Natural killer cell treated with Interleukin-12 subunit alpha and Interleukin-12 subunit beta and Interleukin-15 and Interleukin-18, amount 100 ng/mL, for 72 hours (primary cell): Measurements from ENCODE around the gene LRRC14B. TPM values are rescaled to one million over a fixed set of nuclear protein-coding genes. Genes with fewer than 3 reads are reported as not detected.
"Not testable (repeated sequence)": the region's sequence is repeated elsewhere in the genome, so short reads cannot be mapped to it uniquely, and the experiment has no call there.

Experiments used
- ATAC-seq, 2 donors: fragments of 150-1000 bp; cut with Tn5 transposase in 1 of 2; sonication (Bioruptor Pico), chemical (Tn5 transposase) in 1 of 2; 2 replicates each; pipeline ENCODE4 v1.10.0; 2021
- DNase-seq: peaks from one replicate; pipeline ENCODE4 v3.0.0; 2022; ENCODE audit warnings: low spot score
- H3K27ac Mint-ChIP-seq, 2 donors: 1 replicate in 1 of 2; 2 replicates in 1 of 2; pipeline ENCODE4 v1.8.0; 2022; ENCODE audit warnings: mixed read lengths in 2 of 2, mild to moderate bottlenecking in 1 of 2, moderate library complexity in 1 of 2
- H3K27me3 Mint-ChIP-seq, 2 donors: 1 replicate in 1 of 2; 2 replicates in 1 of 2; pipeline ENCODE4 v1.8.0; 2022; ENCODE audit warnings: mixed read lengths in 2 of 2
- H3K36me3 Mint-ChIP-seq: one replicate; pipeline ENCODE4 v1.8.0; 2022; ENCODE audit warnings: mixed read lengths
- H3K4me1 Mint-ChIP-seq, 2 donors: 1 replicate in 1 of 2; 2 replicates in 1 of 2; pipeline ENCODE4 v1.8.0; 2022; ENCODE audit warnings: low read depth in 2 of 2, mixed read lengths in 2 of 2, mild to moderate bottlenecking in 1 of 2
- H3K4me3 Mint-ChIP-seq: one replicate; pipeline ENCODE4 v1.8.0; 2022; ENCODE audit warnings: mixed read lengths
- H3K9me3 Mint-ChIP-seq: 2 replicates; pipeline ENCODE4 v1.8.0; 2022; ENCODE audit warnings: mixed read lengths
- total RNA-seq, 2 donors: library from RNA; stranded (reverse); gene quantifications; one replicate each; pipeline ENCODE4 v1.2.3, GENCODE V29; 2022

LRRC14B gene
- total RNA-seq, 2 donors from 2014 or later: not detected

DNA sequence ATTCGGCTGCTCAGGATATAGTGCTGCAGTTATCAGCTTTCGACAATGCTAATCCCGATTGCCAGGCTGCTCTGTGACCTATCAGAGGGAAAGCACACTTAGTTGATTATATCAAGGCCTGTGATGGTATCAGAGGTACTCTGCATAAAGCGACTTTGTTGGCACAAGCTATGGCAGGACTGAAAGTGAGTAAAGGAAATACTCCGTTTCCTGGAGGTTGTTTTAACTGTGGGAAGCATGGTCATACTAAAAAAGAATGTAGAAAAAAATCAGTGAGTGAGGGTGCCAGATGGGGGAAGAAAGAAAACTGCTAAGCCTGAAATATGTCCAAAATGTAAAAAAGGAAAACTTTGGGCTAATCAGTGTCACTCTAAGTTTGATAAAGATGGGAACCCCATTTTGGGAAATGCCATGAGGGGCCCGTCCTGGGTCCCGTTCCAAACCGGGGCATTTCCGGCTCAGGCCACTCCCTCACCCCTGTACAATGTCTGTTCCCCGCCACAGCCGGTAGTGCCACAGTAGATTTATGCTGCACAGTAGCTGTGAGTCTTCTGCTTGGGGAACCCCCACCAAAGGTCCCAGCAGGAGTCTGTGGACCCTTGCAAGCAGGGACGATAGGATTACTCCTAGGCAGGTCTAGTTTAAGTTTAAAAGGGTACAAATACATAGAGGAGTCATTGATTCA lies 52.5 kb downstream of the LRRC14B start:
- H3K4me3 Mint-ChIP-seq, H3K9me3 Mint-ChIP-seq, ATAC-seq, H3K4me1 Mint-ChIP-seq, DNase-seq, H3K27me3 Mint-ChIP-seq: not testable (repeated sequence)
- peak overlapping the region; percentile 14 to 47 for H3K27ac Mint-ChIP-seq
- peaks cover 29% of the 10 kb centered on the region for H3K36me3 Mint-ChIP-seq

DNA sequence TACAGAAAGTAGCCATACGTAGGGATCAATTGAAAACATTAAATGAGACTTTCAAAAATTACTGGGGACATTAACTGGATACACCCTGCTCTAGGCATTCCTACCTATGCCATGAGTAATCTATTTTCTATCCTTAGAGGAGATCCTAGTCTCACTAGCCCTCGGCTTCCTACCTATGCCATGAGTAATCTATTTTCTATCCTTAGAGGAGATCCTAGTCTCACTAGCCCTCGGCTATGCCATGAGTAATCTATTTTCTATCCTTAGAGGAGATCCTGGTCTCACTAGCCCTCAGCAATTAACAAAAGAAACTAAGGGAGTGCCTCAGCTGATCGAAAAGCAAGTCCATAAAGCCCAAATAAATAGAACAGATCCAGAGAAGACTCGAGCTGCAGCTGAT lies 54.4 kb downstream of the LRRC14B start:
- Mint-ChIP-seq H3K36me3 (peaks cover 33% of the 10 kb centered on the region), H3K4me1 (peaks cover 5 to 12% of the 10 kb centered on the region in 2 donors)
- H3K27ac Mint-ChIP-seq, H3K27me3 Mint-ChIP-seq, DNase-seq, H3K9me3 Mint-ChIP-seq, ATAC-seq, H3K4me3 Mint-ChIP-seq: not testable (repeated sequence)

Other genes starting within 250 kb of the LRRC14B start
- gene PLEKHG4B, start 99.3 kb upstream of the LRRC14B start, total RNA-seq: not detected
- 1 to 10 TPM; 4.3 to 9.1 TPM for gene CCDC127, start 26.7 kb downstream of the LRRC14B start, total RNA-seq
- 100 to 1,000 TPM; 121 to 130 TPM for gene SDHA, start 26.8 kb downstream of the LRRC14B start, total RNA-seq
- 10 to 100 TPM; 71.5 to 85.9 TPM for gene PDCD6, start 80.2 kb downstream of the LRRC14B start, total RNA-seq
- 10 to 100 TPM in 1 of 2 donors, 1 to 10 TPM in 1; 4.1 to 11.0 TPM for gene AHRR, start 130.2 kb downstream of the LRRC14B start, total RNA-seq